Heart left ventricle (tissue), 13 donors: ENCODE measurements around the gene ALG1.

ENCODE experiments used
- POLR2A ChIP-seq, 2 donors: fragments of 450-650 bp; IDR thresholded peaks; one replicate each; pipeline ENCODE4 v1.6.1; 2017; ENCODE audit warnings: antibody characterized with exemption in 2 of 2, mild to moderate bottlenecking in 2 of 2, moderate library complexity in 2 of 2
- TF ChIP-seq, protein P1 (sequence below), 12 donors: fragments of 200-600 bp; sonication (generic) in 4 of 12; IDR thresholded peaks; one replicate each; pipeline versions ENCODE4 v1.5.0 to v1.8.0; 2018 to 2022; ENCODE audit warnings: antibody characterized with exemption in 12 of 12, mild to moderate bottlenecking in 5 of 12
- donor health status: ischemic (EF 13 %, LVEDD 7.1; RV severe dilation, severe dysfunction).
- donor health status: DM: no; HTN: yes; CAD: no.
- donor health status: DM: no; HTN: no; CAD: no.
- donor health status: ischemic (EF 25% LVEDD 6.9; RV normal size, moderate dysfunction).
- donor health status: ischemic (EF 25% LVEDD 5.7; RV mildly dilated, moderate dysfunction).
- donor health status: ischemic (EF 35%, LVEDD 5.7; RV mildly dilated, moderate dysfunction).
- donor health status: nonischemic (EF 11% LVEDD 7.7; RV severe dilation, severe dysfunction).
- donor health status: DM: yes; HTN: yes; CAD: no.
- donor health status: PGD.
- donor health status: ischemic (EF 29% LVEDD 5.4; RV normal size, mild dysfunction).
- donor health status: nonischemic (EF 23%, LVEDD 6.1; RV moderate dilation, normal function).

DNA sequence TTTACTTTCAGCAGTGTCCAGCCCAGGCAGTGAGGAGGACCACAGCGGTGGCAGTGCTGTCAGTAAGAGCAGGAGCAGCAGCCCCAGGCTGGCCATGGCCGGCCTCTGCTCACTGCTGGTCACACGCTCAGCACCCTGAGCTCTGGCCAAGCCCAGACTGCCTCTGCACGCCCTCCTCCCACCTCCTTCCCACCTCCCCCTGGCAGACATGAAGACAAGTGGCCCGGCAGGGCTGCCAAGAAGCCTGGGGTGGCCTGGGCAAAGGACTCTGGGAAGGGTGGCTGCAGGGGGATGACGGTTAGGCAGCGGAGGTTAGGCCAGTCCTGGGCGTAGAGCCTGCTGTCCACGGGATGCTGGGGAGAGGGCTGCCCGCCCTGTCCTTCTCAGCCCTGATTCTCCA, 5.8 kb upstream of the ALG1 start, which contains the start of gene C16orf89:
- TF ChIP-seq, protein P1, sequence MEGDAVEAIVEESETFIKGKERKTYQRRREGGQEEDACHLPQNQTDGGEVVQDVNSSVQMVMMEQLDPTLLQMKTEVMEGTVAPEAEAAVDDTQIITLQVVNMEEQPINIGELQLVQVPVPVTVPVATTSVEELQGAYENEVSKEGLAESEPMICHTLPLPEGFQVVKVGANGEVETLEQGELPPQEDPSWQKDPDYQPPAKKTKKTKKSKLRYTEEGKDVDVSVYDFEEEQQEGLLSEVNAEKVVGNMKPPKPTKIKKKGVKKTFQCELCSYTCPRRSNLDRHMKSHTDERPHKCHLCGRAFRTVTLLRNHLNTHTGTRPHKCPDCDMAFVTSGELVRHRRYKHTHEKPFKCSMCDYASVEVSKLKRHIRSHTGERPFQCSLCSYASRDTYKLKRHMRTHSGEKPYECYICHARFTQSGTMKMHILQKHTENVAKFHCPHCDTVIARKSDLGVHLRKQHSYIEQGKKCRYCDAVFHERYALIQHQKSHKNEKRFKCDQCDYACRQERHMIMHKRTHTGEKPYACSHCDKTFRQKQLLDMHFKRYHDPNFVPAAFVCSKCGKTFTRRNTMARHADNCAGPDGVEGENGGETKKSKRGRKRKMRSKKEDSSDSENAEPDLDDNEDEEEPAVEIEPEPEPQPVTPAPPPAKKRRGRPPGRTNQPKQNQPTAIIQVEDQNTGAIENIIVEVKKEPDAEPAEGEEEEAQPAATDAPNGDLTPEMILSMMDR (IDR thresholded peaks at IDR 0.05): no peak
- no peak for TF ChIP-seq POLR2A (IDR thresholded peaks at IDR 0.05)
